GM06990 (cell line): ENCODE data around the gene TCF4.

ENCODE experiments used
- DNase-seq: peaks from one replicate; pipeline ENCODE4 v3.0.0-alpha.2; 2011; ENCODE audit not compliant: insufficient read length; ENCODE audit errors: extremely low read depth
- H3K27me3 ChIP-seq: replicated peaks from 2 replicates; pipeline ENCODE4 v1.6.0; 2011; ENCODE audit warnings: low read length; ENCODE audit not compliant: control insufficient read depth, insufficient read depth
- H3K36me3 ChIP-seq: 2 replicates; pipeline ENCODE4 v1.5.1; 2011; ENCODE audit warnings: low read length; ENCODE audit not compliant: control insufficient read depth, insufficient read depth
- H3K4me3 ChIP-seq: replicated peaks from 2 replicates; pipeline ENCODE4 v1.5.1; 2011; ENCODE audit warnings: low read depth, mild to moderate bottlenecking, control low read depth, low read length
- TF ChIP-seq, protein P1 (sequence below): IDR thresholded peaks from 2 replicates; pipeline ENCODE4 v1.5.1; 2011; ENCODE audit warnings: low read length, control low read depth, mild to moderate bottlenecking, inconsistent platforms; ENCODE audit not compliant: insufficient read depth, poor library complexity, severe bottlenecking

The TCF4 gene

DNA sequence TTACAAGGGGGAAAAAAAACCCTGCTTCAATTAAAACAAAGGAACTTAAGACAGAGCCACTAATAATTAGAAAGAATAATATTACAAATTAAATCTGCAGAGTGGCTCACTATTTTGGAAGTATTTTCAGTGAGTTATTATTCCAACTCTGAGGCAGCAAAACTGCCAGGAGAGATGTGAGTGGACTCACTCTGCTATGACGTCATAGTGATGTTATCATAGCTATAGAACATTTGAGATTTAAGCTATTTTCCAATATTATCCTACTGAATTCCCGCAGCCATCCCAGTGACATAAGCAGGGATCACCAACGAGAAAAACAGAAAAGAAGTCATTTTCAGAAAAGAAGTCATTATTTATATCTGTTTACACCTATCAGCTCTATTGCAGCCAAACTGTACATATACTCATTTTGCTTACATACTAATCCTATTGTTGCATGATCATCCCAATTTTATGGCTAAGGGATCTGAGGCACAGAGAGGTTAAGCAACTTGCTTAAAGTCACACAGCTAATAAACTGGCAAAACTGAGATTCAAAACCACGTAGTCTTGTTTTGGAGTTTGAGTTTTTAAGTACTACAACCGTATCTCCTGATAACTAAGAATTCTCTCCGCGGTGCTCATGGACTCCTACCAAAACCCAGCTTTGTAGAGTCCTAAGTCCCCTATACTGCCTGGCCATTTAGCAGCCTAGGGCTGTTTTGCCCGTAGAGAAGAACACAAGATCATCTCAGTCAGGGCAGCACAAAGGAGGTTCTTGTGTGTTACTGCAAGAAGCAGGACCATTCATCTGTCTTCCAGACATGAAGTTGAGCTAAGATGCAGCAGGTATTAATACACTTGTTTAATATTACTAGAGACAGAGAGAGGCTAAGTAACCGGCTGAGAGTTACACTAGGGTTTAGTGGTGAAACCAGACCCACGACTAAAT is 299.8 kb downstream of the TCF4 start:
- H3K27me3 ChIP-seq = no peaks in the 10 kb centered on the region
- TF ChIP-seq, protein P1, sequence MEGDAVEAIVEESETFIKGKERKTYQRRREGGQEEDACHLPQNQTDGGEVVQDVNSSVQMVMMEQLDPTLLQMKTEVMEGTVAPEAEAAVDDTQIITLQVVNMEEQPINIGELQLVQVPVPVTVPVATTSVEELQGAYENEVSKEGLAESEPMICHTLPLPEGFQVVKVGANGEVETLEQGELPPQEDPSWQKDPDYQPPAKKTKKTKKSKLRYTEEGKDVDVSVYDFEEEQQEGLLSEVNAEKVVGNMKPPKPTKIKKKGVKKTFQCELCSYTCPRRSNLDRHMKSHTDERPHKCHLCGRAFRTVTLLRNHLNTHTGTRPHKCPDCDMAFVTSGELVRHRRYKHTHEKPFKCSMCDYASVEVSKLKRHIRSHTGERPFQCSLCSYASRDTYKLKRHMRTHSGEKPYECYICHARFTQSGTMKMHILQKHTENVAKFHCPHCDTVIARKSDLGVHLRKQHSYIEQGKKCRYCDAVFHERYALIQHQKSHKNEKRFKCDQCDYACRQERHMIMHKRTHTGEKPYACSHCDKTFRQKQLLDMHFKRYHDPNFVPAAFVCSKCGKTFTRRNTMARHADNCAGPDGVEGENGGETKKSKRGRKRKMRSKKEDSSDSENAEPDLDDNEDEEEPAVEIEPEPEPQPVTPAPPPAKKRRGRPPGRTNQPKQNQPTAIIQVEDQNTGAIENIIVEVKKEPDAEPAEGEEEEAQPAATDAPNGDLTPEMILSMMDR = no peak
- DNase-seq = no peak
- H3K4me3 ChIP-seq = no peak overlapping the region
- peaks cover 4% of the 10 kb centered on the region for H3K36me3 ChIP-seq

DNA sequence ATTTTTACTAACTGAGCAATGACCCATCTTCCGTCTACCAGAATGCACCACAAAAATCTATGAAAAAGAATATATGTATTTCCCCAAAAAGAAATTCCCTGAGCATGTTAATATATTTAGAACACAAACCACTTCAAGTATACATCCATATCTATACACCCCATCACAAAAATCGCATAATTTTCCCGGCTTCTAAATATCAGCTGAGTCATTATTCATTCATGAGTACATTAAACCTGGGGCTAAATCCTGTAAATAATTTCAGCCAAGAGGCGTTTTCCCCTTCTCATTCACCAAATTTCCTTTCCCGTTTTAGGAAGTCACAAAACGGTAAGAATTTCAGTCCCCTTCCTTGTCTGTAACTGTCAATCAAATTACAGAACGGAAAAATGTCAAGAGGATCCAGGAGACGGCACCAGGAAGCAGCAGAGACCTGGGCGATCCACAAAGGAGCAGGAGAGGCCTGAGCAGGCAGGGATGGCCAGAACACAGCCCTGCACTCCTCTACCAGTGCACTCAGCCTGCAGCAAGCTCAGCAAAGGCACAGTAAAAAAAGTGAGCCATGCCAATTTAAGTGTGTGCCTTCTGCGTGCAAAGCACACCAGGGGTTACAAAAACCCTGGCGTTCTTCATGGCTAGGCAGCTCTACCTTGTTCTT is 300.7 kb downstream of the TCF4 start:
- TF ChIP-seq, protein P1 = no peak
- Histone ChIP-seq H3K27me3 (no peaks in the 10 kb centered on the region), H3K36me3 (peaks cover 4% of the 10 kb centered on the region), H3K4me3 (no peak overlapping the region)
- no peak for DNase-seq

DNA sequence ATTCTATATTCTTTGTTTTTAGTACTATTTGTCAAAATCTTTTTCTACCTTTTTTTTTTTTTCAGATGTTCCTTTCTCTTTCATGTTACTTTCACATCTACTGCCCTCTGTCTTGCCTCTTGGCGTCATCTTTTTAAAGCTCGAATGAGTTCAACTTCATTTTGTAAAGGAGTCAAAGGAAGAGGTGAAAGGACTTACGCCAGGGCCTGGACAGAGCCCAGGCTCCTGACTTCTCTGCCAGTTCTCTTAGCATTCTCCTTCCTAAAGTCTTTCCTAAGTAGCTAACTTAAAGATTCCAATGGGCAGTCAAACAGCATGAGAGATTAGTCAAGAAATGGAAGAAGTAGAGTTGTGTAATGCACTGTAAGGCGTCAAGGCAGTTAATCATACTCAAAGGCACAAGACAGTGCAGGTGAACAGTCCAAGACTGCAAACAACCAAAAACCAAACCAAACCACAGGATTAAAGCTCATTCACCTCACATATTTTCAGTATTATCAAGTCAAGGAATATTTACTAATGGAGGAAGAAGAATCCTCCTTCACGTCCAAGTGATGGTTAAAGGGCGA is 301.7 kb downstream of the TCF4 start:
- TF ChIP-seq, protein P1 = no peak
- no peaks in the 10 kb centered on the region for H3K27me3 ChIP-seq
- DNase-seq = no peak
- H3K4me3 ChIP-seq = no peak overlapping the region
- H3K36me3 ChIP-seq = peaks cover 4% of the 10 kb centered on the region

DNA sequence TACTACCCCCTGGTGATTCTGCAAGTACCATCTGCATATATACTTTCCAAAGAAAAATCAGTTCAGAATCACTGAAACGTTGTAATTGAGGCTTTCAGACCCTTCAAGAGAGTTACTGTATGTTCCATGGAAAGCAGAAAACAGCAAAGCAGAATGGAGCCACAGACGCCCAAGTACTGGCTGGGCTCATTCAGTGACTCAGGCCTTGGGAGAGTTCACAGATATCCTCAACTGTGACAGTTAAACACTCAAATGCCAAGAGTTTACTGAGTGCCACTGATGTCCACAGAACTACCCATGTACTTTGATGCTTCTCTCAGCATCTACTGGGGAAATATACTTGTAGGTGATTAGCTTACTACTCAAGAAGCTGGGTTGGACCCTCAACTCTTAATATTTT is 303.4 kb downstream of the TCF4 start:
- TF ChIP-seq, protein P1 = no peak
- no peak for DNase-seq
- Histone ChIP-seq H3K36me3 (peaks cover 2% of the 10 kb centered on the region), H3K27me3 (no peaks in the 10 kb centered on the region), H3K4me3 (no peak overlapping the region)

DNA sequence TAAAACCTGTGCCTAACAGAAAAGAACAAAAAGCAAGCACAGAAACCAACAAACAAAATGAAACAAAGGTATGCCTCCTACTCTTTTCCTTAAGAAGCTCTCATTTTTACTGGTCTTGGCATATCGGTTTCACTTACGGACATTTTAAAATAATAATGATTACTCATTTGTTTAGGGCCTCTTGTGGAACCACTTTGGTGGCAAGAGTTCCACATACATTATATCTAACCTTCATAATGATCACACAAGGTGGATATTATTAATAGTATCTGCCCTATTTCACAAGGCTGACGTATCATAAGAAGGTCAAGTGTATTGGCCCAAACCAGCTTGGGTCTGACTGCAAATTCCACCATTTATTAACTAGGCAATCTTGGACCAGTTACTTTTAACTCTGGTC is 304.7 kb downstream of the TCF4 start:
- Histone ChIP-seq H3K4me3 (peak overlapping the region; percentile 42), H3K36me3 (peaks cover 2% of the 10 kb centered on the region), H3K27me3 (no peaks in the 10 kb centered on the region)
- no peak for DNase-seq
- TF ChIP-seq, protein P1 = no peak
